ENCODE data around the gene BTN3A1.

The BTN3A1 gene

DNA sequence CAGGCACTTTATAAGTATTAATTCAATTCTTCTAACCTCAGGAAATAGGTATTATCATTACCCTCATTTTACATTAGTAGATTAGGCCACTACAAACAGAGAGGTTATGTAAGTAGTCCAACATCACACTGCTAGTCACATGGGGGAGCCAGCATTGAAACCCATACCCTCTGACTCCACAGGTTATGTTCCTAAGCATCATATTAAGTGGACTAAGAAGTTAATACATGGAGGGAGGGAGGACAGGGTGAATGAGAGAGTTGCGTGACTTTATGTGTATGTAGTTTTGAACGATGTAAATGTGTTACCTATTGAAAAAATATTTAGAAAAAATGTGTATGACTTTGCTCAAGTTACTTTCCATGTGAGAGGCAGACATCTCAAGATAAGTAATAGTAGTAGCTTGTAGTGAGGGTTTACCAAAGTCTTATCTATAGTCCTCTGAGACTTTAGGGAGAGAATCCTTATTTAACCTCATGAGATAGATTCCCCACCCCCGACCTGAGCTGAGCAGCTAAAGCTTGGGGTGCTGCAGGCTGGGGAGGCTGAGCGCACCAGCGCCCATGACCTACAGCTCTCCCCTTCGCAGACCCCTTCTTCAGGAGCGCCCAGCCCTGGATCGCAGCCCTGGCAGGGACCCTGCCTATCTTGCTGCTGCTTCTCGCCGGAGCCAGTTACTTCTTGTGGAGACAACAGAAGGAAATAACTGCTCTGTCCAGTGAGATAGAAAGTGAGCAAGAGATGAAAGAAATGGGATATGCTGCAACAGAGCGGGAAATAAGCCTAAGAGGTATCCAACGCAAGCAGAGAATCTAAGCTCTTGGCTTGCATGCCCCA lies 29.5 kb upstream of the BTN3A1 start:
- TF ChIP-seq TAF1 (IDR thresholded peaks at IDR 0.05; ENCODE audit: borderline replicate concordance, insufficient read depth, low read length) (no peak), SIN3A (IDR thresholded peaks at IDR 0.05; ENCODE audit: borderline replicate concordance, insufficient read depth, low read length) (no peak), POLR2AphosphoS5 (IDR thresholded peaks at IDR 0.05; ENCODE audit: low read depth, low read length) (no peak), FOXP2 (optimal IDR thresholded peaks at IDR 0.05; ENCODE audit: borderline replicate concordance, extremely low read depth, extremely low read length, insufficient read depth) (no peak)
- TF ChIP-seq, protein P1, sequence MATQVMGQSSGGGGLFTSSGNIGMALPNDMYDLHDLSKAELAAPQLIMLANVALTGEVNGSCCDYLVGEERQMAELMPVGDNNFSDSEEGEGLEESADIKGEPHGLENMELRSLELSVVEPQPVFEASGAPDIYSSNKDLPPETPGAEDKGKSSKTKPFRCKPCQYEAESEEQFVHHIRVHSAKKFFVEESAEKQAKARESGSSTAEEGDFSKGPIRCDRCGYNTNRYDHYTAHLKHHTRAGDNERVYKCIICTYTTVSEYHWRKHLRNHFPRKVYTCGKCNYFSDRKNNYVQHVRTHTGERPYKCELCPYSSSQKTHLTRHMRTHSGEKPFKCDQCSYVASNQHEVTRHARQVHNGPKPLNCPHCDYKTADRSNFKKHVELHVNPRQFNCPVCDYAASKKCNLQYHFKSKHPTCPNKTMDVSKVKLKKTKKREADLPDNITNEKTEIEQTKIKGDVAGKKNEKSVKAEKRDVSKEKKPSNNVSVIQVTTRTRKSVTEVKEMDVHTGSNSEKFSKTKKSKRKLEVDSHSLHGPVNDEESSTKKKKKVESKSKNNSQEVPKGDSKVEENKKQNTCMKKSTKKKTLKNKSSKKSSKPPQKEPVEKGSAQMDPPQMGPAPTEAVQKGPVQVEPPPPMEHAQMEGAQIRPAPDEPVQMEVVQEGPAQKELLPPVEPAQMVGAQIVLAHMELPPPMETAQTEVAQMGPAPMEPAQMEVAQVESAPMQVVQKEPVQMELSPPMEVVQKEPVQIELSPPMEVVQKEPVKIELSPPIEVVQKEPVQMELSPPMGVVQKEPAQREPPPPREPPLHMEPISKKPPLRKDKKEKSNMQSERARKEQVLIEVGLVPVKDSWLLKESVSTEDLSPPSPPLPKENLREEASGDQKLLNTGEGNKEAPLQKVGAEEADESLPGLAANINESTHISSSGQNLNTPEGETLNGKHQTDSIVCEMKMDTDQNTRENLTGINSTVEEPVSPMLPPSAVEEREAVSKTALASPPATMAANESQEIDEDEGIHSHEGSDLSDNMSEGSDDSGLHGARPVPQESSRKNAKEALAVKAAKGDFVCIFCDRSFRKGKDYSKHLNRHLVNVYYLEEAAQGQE (IDR thresholded peaks at IDR 0.05; ENCODE audit: insufficient read depth in 1 of 2, low read depth in 2 of 2, low read length in 2 of 2): no peak

DNA sequence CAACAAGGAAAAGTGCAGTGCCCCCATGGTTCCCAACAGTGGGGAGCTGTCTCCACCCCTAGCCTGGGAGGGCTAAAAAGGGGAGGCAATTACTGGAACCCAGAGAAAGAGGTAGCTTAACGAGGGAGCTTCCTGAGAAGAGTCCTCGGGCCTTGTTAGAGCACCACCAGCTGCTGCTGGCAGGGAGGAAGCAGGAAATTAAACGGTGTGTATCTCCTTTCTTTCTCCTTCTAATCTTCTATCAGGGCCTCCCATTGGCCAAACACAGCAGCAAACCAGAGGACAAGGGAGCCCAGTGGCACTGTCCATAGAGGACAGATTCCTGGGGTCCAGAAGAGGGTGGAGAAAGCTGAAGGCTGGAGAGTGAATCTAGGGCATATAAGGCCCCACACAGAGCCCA lies 26.8 kb upstream of the BTN3A1 start:
- TF ChIP-seq POLR2AphosphoS5 (IDR thresholded peaks at IDR 0.05; ENCODE audit: low read depth, low read length) (no peak), FOXP2 (optimal IDR thresholded peaks at IDR 0.05; ENCODE audit: borderline replicate concordance, extremely low read depth, extremely low read length, insufficient read depth) (no peak), SIN3A (IDR thresholded peaks at IDR 0.05; ENCODE audit: borderline replicate concordance, insufficient read depth, low read length) (no peak), TAF1 (IDR thresholded peaks at IDR 0.05; ENCODE audit: borderline replicate concordance, insufficient read depth, low read length) (no peak)
- TF ChIP-seq, protein P1 (IDR thresholded peaks at IDR 0.05; ENCODE audit: insufficient read depth in 1 of 2, low read depth in 2 of 2, low read length in 2 of 2): no peak

DNA sequence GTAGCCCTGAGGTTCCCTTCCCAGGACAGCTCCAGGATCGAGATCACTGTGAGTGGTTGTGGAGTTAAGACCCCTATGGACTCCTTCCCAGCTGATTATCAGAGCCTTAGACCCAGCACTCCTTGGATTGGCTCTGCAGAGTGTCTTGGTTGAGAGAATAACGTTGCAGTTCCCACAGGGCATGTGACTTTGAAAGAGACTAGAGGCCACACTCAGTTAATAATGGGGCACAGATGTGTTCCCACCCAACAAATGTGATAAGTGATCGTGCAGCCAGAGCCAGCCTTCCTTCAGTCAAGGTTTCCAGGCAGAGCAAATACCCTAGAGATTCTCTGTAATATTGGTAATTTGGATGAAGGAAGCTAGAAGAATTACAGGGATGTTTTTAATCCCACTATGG lies 24.4 kb upstream of the BTN3A1 start:
- TF ChIP-seq TAF1 (IDR thresholded peaks at IDR 0.05; ENCODE audit: borderline replicate concordance, insufficient read depth, low read length): no peak
- no peak for TF ChIP-seq FOXP2 (optimal IDR thresholded peaks at IDR 0.05; ENCODE audit: borderline replicate concordance, extremely low read depth, extremely low read length, insufficient read depth)
- no peak for TF ChIP-seq SIN3A (IDR thresholded peaks at IDR 0.05; ENCODE audit: borderline replicate concordance, insufficient read depth, low read length)
- no peak for TF ChIP-seq POLR2AphosphoS5 (IDR thresholded peaks at IDR 0.05; ENCODE audit: low read depth, low read length)
- TF ChIP-seq, protein P1 (IDR thresholded peaks at IDR 0.05; ENCODE audit: insufficient read depth in 1 of 2, low read depth in 2 of 2, low read length in 2 of 2): no peak

DNA sequence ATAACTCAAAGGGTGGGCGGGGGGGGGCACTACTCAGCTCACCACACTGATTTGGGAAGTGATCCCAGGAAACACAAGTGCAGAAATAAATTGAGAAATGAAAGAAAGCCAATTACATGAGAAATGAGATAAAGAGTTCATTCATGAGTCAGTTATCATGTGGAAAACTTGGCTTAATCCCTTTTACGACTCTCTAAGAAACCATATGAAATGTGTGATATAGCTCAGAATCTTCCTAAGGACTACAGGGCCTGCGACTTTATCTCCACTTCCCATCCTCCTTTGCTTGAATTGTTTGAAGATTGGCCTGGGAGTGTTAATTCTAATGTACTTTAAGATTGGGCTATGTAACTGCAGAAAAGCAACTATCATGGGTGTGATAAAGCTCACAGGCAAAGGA lies 22.8 kb upstream of the BTN3A1 start:
- no peak for TF ChIP-seq FOXP2 (optimal IDR thresholded peaks at IDR 0.05; ENCODE audit: borderline replicate concordance, extremely low read depth, extremely low read length, insufficient read depth)
- no peak for TF ChIP-seq POLR2AphosphoS5 (IDR thresholded peaks at IDR 0.05; ENCODE audit: low read depth, low read length)
- TF ChIP-seq, protein P1 (IDR thresholded peaks at IDR 0.05; ENCODE audit: insufficient read depth in 1 of 2, low read depth in 2 of 2, low read length in 2 of 2): no peak
- no peak for TF ChIP-seq TAF1 (IDR thresholded peaks at IDR 0.05; ENCODE audit: borderline replicate concordance, insufficient read depth, low read length)
- TF ChIP-seq SIN3A (IDR thresholded peaks at IDR 0.05; ENCODE audit: borderline replicate concordance, insufficient read depth, low read length): no peak

Measured in PFSK-1 (cell line).